HTR-8/SVneo (cell line): ENCODE results near the gene SATL1.
"Not testable (repeated sequence)": the region's sequence is repeated elsewhere in the genome, so short reads cannot be mapped to it uniquely, and the experiment has no call there.

Source experiments
- DNase-seq: peaks from one replicate; pipeline ENCODE4 v3.0.0; 2011; ENCODE audit warnings: low spot score, mixed read lengths; ENCODE audit not compliant: insufficient read length
- FAIRE-seq: peaks from 2 replicates; lab custom pipeline; 2011; peaks lifted over from hg19 to GRCh38; lab: Jason Lieb, UNC

SATL1 gene

GRCh38 chrX:85243761-85244449 lies at the start of gene SATL1, which contains the start of gene ZNF711:
SATL1 (minus strand) TSS chrX:85243779; CDS start chrX:85108968, 134,811 bp downstream.
ZNF711 (plus strand) TSS chrX:85243991; CDS start chrX:85247573, 3,582 bp downstream.
- FAIRE-seq (no peak), DNase-seq (peak; percentile 28)

GRCh38 chrX:85288992-85289723 lies 45.6 kb upstream of the SATL1 start:
- FAIRE-seq (no peak), DNase-seq (no peak)

DNA sequence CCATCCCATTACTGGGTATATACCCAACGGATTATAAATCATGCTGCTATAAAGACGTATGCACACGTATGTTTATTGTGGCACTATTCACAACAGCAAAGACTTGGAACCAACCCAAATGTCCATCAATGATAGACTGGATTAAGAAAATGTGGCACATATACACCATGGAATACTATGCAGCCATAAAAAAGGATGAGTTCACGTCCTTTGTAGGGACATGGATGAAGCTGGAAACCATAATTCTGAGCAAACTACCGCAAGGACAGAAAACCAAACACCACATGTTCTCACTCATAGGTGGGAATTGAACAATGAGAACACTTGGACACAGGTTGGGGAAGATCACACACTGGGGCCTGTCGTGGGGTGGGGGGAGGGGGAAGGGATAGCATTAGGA lies 41.7 kb upstream of the SATL1 start:
- not testable (repeated sequence) for FAIRE-seq, DNase-seq

DNA sequence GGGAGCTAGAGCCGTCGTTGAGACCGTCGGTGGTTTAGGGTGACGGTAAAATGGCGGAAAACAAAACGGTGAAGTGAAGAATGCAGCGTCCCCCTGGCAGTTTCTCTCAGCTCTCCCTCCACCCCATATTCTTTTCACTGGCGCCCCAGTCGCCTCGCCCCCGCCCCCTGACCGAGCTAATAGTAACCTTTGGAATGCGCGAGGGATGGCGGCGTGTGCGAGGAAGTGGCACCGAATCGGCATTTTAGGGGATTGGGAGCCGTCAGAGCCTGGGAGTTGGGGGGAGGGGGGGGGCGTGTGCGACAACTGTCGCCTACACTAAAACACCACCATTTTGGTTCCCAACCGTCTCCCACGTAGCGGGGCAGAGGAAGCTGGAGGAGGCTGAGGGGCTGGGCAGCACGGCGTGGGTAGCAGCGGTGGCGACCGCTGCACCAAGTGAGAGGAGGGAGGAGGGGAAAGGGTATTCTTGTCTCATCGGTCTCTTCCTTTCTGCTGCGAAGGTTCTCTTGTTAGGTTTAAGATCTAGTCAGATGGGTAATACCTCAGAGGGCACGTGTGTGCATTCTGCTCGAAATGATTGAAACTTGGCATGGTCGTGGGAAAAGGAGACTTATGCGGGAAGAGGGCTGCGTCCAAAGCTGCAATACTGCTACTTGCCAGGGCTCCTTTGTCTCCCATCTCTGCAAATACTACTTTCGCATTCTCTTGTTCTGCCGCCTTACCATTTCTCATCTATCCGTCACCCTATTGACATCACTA lies 1.1 kb upstream of the SATL1 start:
- no peak for DNase-seq
- no peak for FAIRE-seq

DNA sequence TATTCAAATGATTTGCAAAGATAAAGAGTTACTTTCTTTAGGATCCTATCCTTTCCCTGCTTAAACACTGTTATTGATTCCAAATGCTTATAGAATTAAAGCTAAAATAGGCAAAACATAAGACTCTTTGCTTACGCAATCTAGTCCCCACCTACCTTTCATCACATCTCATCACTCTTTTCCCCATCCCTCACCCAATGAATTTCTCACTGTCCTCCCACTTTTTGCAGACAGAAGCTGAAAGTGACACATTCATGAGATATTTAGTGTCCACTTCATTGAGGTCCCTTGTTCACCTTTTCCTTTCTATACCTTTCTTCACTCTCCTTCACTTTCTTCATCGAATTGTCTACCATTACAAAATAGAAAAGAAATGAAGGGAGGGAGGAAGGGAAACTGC lies 424 bp downstream of the SATL1 start:
- FAIRE-seq = no peak
- DNase-seq = no peak

DNA sequence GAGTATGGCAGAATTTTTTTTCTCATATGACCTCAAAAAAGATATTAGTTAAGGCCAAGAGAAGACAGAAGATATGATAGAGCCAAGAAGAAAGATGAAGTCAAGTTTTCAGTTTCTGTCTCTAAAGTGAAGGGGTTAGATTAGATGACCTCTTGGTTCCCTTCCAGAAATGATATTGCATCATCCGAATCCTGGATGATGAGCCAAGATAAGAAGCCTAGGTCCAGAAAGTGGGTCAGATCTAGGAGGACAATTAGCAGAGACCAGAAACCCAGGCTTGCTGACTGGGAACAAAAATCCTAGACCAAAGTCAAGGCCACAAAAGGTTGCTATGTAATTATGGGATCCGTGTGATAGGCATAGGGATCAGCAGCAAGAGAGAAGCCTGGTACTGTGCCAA lies 20.2 kb downstream of the SATL1 start:
- no peak for FAIRE-seq
- no peak for DNase-seq

DNA sequence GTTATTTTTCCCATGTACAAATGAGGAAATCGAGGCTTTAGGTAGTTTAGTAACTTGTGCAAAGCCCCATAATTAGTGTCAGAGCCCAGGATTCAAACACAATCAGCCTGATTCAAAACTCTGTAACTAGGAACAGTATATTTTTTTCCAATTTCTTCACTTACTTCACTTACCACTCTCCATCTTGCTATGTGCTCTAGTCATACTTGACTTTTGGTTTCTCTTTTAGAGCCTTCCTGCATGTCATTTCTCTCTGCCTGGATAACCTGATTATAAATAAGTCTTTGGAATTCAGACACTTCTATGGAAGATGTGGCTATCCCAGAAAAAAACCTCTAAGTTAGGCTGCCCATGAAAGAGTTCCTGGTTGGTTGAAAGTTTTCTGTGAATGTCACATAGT lies 22.2 kb downstream of the SATL1 start:
- DNase-seq (no peak), FAIRE-seq (no peak)

- DNase-seq (no peak), FAIRE-seq (no peak)
Measured at GRCh38 chrX:85215946-85216345, 27.6 kb downstream of the SATL1 start.

DNA sequence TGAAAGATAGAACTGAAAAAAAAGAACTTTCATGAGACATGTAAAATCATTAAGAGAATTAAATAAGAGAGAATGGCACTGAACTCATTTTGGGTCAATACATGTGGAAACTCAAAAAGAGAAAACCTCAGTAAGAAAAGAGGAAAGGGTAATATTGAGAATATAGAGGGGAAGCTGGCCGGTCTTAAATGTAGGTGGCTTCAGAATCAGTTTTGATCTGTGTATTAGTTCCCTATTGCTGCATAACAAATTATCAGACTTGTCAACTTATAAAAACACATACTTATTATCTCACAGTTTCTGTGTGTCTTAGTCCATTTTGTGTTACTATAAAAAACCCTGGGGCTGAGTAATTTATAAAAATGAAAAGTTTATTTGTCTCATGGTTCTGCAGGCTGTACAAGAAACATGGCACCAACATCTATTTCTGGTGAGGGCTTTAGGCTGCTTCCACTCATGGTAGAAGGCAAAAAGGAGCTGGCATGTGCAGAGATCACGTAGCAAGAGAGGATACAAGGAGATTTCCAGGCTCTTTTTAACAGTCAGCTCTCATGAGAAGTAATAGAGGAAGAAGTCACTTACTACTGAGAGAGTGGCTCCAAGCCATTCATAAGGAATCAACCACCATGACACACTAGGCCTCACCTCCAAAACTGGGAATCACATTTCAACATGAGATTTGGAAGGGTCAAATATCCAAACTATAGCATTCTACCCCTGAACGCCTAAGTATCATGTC lies 29.6 kb downstream of the SATL1 start:
- FAIRE-seq = no peak

DNA sequence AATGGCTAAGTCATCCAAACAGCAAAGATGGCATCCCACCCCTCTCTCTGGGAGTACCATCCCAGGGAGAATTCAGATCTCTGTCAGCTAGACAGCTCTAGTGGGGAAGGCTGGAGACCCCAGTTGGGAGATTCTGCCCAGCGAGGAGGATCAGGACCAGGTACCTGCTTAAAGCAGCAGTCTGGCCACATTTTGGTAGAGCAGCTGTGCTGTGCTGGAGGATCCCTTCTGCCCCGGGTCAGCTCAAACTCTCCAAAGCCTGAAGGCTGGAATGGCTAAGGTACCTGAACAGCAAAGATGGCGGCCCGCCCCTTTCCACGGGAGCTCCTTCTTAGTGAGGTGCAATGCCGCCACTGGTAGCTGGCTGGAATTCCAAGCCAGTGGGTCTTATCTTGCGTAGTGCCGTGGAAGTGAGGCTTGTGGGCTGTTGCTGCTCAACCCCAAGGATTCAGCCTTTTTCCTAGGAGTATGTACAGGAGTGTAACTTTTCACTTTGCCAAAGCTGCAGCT lies 40.1 kb downstream of the SATL1 start:
- DNase-seq (no peak), FAIRE-seq (no peak)

More for the DNA sequence above, 29.6 kb downstream of the SATL1 start:
- DNase-seq = no peak

DNA sequence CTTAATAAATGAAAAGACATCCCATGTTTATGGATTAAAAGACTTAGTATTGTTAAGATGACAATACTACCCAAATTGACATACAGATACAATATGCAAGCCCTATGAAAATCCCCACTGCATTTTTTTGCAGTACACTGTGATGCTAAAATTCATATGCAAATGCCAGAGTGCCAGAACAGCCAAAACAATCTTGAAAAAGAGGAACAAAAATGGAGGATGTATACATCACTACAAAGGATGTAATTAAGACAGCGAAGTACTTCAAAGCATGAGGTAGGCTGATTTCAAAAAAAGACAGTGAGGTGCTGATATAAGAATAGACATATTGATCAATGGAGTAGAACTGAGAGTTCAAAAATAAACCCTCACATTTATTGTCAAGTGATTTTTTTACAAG lies 47.3 kb downstream of the SATL1 start:
- no peak for FAIRE-seq

DNA sequence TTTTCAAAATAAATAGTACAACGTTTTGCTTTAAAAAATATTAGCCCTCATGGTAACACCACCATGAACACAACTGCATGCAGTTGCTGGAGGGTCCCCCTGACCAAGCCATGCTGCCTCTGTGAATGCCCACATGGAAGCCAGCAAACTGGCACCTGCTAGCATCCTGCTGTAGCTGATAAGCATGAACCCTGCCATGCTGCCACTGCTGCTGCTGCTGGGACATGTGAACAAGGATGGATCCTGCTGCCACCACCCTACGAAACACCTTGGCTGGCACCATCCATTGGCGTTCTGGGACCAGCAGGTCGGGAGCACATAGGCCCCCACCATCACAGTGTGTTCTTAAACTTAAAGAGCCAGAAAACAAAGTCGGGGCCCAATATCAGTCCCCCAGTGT lies 83.9 kb downstream of the SATL1 start:
- FAIRE-seq (no peak), DNase-seq (no peak)

More for the DNA sequence above, 47.3 kb downstream of the SATL1 start:
- DNase-seq = no peak

GRCh38 chrX:85140964-85141363 lies 102.6 kb downstream of the SATL1 start:
- DNase-seq (no peak), FAIRE-seq (no peak)

DNA sequence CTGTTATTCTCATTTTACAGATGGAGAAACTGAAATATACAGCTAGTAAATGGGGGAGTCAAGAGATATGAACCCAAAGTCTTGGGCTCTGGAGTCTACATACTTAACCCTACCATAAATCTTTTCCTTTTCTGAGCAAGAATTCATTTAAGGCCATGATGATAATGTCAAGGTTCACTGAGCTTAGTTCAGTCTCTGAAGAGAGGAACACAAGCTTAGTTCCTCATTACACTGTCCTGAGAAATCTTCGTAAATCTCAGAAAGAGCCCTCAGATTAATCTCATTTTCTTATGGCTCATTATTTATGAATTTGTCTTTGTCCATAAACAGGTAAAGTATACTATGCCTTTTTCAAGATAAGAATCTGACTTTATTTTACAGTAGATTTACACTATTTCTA lies 104.2 kb downstream of the SATL1 start:
- DNase-seq (no peak), FAIRE-seq (no peak)

DNA sequence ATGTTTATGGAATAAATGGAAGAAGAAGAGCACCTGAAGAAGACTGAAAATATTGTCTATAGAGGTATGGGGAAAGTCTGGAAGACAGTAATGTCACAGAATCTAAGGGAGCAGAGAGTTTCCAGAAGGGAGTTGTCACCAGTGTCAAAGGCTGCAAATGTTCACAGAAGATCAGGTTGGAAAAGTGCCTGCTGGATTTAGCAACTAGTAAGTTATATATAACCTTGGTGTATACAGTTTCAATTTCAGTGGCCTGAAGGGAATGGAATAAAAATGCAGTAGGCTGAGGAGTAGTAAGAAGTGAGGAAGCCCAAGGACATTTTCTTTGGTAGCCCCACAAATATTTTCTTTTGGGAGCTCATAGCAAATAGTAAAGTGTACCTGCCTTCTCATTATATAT lies 107.2 kb downstream of the SATL1 start:
- FAIRE-seq (no peak), DNase-seq (no peak)

- no peak for FAIRE-seq
- DNase-seq = no peak
Measured at GRCh38 chrX:85115252-85115651, 128.3 kb downstream of the SATL1 start.

DNA sequence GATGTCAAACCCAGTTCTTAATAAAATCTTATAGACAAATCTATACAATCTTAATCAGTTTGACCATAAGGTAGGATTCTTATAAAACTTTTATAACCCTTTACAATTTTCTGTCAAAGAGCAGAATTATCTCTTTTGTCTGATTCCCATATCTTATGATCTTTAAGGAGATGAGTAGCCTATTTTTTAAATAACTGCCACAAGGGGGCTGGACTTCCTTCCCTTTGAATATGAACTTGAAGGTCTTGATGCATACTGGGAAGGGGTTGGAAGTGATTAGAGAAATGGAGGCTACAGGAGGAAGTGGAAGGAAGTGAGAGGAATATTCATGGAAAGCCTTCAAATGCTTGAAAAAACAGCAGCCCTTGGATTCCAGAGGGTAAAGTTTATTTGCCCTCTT lies 128.8 kb downstream of the SATL1 start:
- FAIRE-seq = no peak
- no peak for DNase-seq

GRCh38 chrX:85114171-85114570 lies 129.4 kb downstream of the SATL1 start:
- no peak for FAIRE-seq
- no peak for DNase-seq

- FAIRE-seq (no peak), DNase-seq (no peak)
Measured at GRCh38 chrX:85113746-85114145, 129.8 kb downstream of the SATL1 start.

GRCh38 chrX:85112293-85112692 lies 131.3 kb downstream of the SATL1 start:
- DNase-seq (no peak), FAIRE-seq (no peak)
